Suppressor macrophage treated with lipopolysaccharide for 1 hour (primary cell): Measurements from ENCODE around the gene TPX2.
A peak's percentile ranks its signal among the peaks of the same experiment; 100 is the strongest.
"Not testable (repeated sequence)": the region's sequence is repeated elsewhere in the genome, so short reads cannot be mapped to it uniquely, and the experiment has no call there.

Experiments
- DNase-seq, 3 donors: peaks; one replicate each; pipeline ENCODE4 v3.0.0-alpha.2; 2020 to 2022

TPX2 gene

DNA sequence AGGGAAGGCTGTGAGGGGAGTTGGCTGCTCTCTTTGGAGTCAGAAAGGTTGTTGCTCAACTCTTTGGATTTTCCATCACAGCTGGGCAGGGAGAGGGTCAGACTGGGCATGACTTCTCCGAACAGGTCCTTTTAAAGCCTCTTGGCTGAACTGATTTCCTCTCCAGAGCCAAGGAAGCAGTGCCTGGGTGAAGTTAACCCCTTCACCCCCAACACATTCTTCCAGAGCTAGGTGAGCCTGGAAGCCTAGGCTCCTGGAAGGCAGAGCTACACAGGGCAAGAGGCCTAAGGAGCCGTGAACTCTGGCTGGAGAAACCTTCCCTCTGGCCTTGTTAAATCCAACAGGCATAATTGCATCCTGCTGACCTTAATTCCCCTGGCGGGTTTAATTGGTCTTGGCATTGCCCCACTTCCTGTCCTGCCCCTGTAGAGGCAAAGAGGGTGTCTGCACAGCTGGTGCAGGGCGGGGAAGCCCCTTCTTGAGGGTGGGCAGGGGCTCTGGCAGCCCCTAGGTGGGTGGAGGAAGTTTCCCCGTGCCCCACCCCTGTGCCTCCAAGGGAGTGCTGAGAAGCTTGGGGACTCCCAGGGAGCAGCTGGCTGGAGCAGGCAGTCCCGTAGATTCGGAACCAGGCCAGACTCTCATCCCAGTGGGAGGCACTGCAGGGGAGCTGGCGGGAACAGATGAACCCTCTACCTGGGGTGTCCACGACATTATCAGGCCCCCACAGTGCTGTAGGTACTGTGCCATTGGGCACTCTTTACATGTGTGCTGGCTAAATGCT, 76.5 kb downstream of the TPX2 start:
- peak in 1 of 3 donors; percentile 15 for DNase-seq

DNA sequence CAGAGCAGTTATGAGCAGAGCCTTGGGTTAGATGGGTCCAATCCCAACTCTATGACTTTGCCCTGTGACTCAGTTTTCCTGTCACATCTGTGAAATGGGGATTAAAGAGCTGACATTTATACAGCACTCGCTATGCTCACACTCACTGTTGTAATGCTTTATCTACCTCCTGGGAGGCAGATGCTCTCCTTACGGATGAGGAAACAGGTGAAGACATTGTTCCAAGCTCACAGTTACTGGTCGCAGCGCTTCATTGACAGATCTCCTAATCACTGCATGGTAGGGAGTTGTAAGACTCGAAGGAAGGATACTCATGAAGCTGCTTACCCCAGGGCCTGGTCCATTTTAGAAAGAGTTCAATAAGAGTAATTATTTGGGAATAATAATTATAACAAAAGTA, 77.1 kb downstream of the TPX2 start:
- DNase-seq, result no peak

DNA sequence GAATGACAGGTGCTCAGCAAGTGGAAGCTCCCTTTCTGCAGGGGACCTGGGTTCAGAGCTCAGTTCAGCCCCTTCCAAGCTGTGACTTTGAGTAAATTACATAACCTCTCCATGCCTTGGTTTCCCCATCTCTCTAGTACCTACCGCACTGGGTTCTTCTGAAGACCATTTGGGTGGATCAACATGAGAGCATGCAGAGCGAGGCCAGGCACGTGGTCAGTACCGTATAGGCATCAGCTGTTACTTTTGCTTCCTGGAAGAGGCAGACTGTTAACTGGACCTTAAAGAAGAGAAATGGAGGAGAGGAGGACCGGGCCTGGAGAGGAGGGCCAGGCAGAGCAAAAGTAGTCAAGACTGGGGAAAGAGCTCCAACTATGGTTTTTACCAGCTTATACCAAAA, 78.4 kb downstream of the TPX2 start:
- no peak for DNase-seq

DNA sequence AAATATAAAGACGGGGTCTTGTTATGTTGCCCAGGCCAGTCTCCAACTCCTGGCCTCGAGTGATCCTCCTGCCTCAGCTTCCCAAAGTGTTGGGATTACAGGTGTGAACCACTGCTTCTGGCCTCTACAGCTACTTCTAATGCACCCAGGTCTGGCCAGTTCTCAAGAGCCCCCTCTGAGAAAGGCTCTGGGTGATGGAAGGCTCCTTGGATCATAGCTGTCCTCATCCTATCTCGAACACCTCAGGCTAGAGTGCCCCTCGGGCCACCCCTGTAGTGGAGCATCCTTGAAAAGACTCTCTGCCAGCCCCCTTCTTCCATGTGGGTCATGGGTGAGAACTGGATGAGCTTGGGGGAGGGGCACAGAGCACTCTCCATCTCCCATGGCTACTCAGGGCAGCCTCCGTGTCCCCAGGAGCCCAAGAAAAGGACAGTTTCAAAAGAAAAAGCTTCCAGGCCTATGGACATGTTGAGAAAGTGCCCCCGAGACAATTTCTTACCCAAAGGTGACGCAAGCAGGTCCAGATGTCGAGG, 79.4 kb downstream of the TPX2 start:
- DNase-seq, result no peak

DNA sequence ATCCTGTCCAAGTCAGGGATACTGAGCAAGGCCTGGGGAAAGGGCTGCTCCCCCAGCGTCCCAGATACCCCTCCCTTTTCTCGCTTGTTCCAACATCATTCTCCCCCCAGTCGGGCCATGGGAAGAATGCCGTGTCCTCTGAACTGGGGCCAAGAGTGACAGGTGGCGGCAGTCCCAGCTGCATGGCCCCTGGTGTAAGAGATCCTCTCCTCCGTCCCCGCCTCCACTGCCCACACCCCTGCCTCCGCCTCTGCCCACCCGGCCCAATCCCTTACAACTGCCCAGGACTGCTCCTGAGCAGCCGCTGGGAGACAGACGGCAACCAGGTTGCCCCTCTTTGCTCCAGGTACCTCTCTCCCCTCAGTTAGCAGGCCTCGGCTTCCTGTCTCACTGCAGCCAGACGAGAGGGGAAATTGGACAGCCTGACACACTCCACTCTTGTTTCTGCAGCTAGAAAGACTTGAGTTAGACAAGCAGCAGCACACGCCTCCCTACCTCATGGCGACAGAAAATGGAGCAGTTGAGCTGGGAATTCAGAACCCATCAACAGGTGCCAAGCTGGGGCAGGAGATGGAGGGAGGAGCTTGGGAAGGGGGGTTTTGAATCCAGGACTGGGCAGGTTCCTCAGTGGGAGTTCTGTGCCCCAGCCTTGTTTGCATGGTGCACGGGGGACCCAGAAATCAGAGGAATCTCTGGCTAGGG, 80.1 kb downstream of the TPX2 start, which contains the start of gene MYLK2:
Gene MYLK2 (plus strand): TSS at position 274 of the 702 bp plus-strand sequence. CDS start 225 bp downstream, at position 499.
- DNase-seq, result no peak

DNA sequence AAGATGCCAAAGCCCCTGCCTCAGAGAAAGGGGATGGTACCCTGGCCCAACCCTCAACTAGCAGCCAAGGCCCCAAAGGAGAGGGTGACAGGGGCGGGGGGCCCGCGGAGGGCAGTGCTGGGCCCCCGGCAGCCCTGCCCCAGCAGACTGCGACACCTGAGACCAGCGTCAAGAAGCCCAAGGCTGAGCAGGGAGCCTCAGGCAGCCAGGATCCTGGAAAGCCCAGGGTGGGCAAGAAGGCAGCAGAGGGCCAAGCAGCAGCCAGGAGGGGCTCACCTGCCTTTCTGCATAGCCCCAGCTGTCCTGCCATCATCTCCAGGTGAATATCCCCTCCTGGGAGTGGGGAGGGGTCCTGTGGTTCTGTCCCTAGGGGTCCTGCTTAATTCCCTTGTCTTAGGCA, 81.1 kb downstream of the TPX2 start:
- DNase-seq, result no peak

DNA sequence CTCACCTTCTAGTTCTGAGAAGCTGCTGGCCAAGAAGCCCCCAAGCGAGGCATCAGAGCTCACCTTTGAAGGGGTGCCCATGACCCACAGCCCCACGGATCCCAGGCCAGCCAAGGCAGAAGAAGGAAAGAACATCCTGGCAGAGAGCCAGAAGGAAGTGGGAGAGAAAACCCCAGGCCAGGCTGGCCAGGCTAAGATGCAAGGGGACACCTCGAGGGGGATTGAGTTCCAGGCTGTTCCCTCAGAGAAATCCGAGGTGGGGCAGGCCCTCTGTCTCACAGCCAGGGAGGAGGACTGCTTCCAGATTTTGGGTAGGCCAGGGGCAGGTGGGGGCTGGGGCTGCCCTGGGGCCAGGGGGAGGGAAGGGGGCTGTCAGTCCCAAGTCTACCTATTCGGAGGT, 82.3 kb downstream of the TPX2 start:
- DNase-seq, result peak in 1 of 3 donors; percentile 34

DNA sequence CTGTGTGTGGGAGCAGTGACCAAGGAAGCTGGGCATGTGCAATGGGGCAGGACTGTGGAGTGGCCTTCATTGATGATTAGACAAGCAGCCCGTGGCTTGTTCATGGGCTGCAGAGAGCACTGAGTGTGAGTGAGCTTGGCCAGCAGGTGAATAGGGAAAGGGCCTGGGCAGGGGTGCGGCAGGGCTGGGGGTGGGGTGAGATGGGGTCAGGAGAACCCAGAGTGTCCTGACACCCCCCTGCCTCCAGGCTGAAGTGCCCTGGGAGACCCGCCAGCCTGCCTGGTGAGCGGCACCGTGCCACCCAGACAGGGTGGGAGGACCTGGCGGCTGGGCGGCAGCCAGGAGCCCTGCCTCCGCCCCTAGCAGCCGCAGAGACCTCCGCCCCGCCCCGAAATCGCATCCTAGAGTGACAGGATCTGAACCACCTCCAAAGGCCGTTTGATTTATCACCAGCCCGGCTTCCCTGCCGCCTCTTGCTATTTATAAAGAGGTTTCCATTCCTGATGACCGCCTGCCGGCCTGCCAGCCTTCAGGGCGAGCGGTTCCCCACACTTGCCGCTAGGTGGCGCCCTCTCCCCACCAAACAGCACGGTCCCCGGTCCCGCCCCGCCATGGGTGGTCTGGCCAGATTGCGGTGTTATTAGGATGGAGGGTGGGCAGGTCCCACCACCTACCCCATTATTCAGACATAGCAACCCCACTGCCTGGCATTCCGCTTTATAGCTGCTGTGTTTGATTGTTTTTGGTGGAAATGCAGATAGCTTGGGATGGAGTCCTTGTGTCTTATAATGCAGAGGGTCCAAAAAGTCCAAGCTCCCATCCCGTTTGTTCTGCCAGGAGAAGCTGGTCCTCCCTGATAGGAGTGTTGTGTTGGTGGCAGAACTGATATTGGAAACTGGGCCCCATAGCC, 83.6 kb downstream of the TPX2 start:
- peak; percentile 62 to 83 (median 75) for DNase-seq

DNA sequence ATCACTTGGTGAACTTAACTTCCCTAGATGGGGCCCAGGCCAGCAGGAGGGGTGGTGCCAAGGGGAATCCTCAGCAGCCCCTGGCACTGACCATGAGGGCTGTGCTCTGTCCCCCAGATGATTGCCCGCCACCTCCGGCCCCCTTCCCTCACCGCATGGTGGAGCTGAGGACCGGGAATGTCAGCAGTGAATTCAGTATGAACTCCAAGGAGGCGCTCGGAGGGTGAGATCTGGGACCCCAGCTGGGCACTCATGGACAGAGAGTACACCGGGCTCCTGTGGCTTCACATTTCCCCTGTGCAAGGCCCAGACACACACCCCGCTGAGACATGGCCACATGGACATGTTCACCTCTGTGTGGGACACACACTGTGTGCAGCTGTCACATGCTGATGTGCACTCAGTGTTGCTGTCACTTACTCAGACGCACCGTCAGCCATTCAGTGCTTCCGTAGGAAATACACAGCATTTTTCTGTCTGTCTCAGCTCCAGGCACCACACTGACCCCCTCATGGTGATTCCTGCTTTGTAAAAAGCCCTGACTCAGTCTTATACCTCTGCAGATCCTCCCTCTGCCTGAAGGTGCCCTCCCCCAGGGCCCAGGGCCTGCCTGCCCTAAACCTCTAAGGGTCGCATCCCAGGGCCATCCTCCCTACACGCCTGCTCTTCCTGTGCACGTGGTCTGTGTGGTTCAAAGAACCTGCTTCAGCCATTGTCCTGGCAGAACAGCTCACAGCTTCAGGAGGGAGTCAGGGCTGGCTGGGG, 84.5 kb downstream of the TPX2 start:
- DNase-seq, result peak in 1 of 3 donors; percentile 31

DNA sequence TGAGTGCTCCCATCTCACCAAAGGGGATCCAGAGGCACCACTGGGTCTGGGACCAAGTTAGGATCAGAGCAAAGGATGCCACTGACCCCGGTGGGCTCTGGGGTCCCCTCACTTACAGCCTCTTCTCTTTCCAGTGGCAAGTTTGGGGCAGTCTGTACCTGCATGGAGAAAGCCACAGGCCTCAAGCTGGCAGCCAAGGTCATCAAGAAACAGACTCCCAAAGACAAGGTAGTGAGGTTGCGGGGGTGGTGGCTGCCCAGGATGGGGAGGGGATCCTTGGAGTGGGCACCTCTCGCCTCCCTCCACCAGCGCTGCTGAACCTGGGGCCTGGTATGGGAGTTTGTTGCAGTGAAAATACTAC, 85.0 kb downstream of the TPX2 start:
- DNase-seq, result no peak

DNA sequence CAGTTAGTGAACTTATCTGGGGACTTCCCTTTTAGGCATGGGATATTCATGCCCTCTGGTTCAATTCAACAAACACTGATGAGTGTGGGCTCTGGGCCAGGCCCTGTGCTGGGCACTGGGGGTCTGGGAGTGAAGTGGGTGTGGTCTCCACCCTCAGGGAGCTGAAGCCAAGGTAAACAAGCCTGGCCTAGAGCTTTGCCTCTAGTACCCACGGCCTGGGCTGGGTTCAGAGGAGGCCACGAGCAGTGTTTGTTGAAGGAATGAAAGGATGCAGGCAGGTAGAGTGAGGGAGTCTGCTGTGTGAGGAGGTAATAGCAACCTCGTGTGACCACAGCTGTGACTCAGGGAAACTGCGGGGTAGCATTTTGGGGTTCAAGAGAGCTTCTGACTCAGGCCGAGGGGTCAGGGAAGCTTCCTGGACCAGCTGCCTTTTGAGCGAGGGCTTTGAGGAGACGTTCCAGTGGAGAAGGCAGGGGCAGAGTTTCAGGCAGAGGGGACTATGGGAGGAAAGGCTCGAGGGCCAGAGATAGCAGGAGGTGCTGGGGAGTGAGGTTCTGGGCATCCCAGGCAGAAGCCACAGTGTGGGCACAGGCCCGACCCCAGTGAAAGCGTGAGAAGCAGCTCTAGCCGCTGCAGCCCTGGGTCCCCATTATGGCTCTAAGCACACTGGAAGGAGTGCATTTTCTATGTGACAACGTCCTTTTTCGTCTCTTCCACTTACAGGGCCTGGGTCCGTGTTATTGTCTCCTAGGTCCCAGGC, 85.6 kb downstream of the TPX2 start:
- no peak for DNase-seq

DNA sequence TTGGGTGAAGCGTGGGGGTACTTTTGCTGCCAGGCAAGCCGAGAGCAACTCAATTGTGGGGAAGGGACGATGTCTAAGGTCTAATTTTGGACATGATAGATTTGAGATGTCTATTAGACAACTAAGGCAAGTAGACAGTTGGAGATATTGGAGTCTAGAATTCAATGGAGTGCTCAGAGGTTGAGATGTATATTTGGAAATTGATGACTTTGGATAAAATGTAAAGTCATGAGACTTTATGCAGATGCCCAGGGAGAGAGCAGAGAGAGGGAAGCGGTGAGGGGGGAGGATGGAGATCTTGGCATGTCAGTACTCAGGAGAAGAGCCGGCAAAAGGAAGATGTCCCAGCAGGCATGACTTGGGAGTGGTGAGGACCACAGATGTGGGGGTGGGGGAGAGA, 87.0 kb downstream of the TPX2 start:
- DNase-seq, result no peak

DNA sequence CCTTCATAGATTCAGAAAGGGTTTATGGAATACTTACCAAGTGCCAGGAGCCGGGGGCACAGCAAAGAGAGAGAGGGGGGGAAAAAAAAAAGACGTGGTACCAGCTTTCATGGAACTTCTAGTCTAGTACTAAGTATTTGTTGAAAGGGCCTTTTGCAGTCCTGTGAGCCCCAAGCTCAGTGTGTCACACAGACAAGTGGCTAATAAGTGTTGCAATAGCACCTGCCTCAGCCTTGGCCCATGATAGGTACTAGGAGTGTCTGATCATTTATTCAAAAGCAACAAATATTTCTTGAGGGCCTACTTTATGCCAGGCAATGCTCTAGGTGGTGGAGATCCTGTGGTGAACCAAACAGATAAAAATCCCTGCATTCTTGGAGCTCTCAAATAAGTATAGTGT, 88.0 kb downstream of the TPX2 start:
- DNase-seq, result no peak

DNA sequence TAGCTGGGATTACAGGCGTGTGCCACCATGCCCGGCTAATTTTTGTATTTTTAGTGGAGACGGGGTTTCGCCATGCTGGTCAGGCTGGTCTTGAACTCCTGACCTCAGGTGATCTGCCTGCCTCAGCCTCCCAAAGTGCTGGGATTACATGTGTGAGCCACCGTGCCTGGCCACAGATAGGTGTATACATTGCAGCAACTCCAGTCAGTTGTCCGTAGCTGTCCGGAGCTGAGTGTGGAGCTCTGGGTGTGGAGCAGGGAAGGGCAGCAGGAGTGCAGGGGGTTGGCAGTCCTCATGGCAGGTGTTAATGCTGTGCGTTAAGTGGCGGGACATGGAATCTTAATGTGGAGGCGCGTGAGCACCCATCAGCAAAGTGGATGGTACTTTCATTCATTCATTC, 88.9 kb downstream of the TPX2 start:
- DNase-seq, result not testable (repeated sequence)

DNA sequence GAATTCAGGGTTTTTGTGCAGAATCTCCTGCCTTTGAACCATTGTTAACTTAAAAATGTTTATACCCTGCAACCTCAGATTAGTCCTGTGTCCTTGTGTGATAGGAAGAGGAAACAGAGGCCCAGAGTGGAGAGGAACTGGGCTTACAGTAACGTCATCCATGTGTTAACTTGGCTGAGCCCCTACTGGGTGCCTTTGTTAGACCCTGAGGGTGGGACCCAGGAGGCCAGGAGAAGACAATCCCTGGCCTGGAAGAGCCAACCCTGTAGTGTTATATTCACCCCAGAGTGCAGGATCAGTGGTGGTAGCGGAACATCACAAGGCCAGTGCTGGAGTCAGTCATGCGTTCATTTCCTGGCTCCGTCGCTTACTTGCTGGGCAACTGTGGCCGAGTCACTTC, 90.6 kb downstream of the TPX2 start:
- DNase-seq, result no peak

DNA sequence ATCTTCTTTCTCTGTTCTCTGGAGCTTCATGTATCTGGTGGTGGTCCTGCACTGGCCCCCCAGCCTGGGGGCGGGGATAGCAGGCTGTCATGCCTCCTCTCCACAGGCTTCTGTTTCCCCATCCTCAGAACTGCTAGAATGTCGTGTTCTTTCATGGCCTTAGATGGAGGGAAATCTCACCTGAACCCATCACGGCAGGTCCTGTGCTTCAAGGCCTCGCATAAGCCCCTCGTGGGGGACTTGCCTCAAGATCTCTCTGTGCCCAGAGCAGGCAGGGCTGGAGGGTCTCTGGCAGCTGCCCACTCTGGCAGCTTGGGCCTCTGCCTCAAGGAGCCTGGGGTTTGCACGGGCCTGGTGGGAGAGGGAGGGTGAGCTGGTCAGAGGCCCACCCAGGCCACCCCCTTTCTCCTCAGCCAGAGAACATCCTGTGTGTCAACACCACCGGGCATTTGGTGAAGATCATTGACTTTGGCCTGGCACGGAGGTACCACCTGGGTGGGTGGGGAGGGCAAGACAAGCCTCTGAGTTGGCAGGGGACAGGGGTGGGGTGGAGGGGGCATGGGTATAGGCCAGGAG, 91.4 kb downstream of the TPX2 start:
- DNase-seq, result no peak

DNA sequence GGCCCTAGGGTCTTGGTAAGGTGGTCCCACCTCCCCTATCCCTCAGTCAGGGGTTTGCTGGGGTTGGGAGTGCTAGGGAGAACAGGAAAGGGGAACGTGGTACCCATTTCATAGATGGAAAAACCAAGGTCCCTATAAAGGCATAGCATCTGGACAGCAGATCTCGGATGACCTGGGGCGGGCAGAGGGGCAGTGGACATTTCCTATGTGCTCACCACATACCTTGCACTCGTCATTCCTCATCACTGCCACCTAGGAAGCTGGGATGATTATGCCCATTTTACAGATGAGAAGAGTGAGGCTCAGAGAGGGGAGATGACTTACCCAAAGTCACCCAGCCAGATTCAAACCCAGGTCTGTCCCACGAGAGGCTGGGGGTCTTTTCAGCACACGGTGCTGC, 92.1 kb downstream of the TPX2 start:
- no peak for DNase-seq

DNA sequence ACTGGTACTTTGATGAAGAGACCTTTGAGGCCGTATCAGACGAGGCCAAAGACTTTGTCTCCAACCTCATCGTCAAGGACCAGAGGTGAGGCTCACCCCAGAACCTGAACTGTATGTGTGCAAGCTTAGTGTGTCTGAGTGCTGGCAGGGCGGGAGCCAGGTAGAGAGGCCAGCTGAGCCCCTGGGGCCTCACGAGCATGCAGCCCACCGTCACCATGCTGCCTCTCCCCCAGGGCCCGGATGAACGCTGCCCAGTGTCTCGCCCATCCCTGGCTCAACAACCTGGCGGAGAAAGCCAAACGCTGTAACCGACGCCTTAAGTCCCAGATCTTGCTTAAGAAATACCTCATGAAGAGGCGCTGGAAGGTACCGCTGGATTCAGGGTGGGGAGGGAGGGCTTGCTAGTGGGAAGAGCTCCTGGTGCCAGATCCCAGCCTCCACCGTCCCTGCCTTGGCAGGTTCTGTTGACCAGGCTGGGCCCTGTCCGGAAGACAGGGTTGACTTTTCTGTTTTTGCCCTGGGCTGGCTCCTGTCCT, 92.7 kb downstream of the TPX2 start:
- no peak for DNase-seq

DNA sequence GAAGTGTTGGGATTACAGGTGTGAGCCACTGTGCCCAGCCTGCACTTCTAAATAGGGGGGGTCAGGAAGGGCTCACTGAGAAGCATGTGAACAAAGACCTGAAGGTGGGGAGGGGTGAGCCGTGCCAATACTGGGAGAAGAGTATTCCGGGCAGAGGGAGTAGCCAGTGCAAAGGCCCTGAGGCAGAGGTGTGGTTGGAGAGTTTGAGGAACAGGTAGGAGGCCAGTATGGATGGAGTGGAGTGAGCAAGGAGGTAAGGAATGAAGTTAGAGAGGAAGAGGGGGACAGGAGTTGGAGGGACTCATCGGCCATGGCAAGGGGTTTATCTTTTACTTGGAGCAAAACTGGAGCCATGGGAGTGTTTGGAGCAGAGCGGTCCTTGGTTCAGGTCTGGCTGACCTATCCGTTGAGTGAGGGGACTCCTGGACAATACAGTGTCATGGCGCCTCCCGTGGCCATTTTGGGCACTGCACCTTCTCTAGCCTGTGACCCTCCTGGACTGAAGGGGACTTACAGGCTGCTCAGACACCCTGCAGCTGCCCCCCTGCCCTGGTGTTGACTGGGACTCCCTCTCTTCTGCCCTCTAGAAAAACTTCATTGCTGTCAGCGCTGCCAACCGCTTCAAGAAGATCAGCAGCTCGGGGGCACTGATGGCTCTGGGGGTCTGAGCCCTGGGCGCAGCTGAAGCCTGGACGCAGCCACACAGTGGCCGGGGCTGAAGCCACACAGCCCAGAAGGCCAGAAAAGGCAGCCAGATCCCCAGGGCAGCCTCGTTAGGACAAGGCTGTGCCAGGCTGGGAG, 94.2 kb downstream of the TPX2 start:
- peak; percentile 74 to 82 (median 75) for DNase-seq

DNA sequence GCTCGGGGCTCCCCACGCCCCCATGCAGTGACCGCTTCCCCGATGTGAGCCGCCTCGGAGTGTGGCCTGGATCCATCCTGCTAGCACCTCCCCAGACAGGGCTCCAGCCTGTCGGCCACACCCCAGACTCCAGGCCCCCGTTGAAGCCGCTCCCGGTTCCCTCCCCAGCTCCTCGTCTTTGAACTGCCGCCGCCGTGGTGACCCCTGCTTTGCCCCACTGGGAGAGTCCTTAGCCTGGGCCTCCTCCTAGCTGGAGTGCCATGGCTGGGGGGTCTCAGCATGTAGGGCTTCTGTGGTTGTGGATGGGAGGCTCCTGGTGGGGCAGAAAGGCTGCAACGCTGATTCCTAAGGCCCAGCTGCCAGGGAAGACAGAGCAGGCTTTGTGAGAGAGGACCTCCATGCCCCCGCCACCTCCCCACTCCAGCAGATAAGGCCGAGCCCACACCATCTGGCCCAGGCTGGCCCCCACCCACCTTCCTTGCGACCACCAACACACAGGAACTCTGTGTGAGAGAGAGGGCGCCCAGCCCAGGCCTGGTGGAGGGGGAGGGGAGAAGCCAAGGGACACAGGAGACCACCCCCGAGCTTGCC, 94.9 kb downstream of the TPX2 start:
- no peak for DNase-seq
